Trophoblast cell (in vitro differentiated cells and primary cell): ENCODE measurements around the gene SLC25A33.
"Not testable (repeated sequence)": the region's sequence is repeated elsewhere in the genome, so short reads cannot be mapped to it uniquely, and the experiment has no call there.

ENCODE experiments used
- DNase-seq, 2 donors: peaks; one replicate each; pipeline ENCODE4 v3.0.0-alpha.2; 2016
- H2AFZ ChIP-seq: 2 replicates; pipeline ENCODE4 v1.6.1; 2013; ENCODE audit warnings: low read length, moderate library complexity, mild to moderate bottlenecking; ENCODE audit not compliant: insufficient read depth, poor library complexity
- H2AK5ac ChIP-seq: 2 replicates; pipeline ENCODE4 v1.6.1; 2013; ENCODE audit warnings: mild to moderate bottlenecking, low read length
- H2BK120ac ChIP-seq: 2 replicates; pipeline ENCODE4 v1.6.1; 2013; ENCODE audit warnings: low read length, mild to moderate bottlenecking, moderate library complexity; ENCODE audit not compliant: insufficient read depth, poor library complexity
- H2BK12ac ChIP-seq: 2 replicates; pipeline ENCODE4 v1.6.1; 2013; ENCODE audit warnings: mild to moderate bottlenecking, low read length, moderate library complexity
- H2BK5ac ChIP-seq: 2 replicates; pipeline ENCODE4 v1.6.1; 2013; ENCODE audit warnings: low read length, low read depth, moderate library complexity, mild to moderate bottlenecking; ENCODE audit not compliant: poor library complexity
- H3K14ac ChIP-seq: 2 replicates; pipeline ENCODE4 v1.6.1; 2013; ENCODE audit warnings: mild to moderate bottlenecking, low read length
- H3K18ac ChIP-seq: 2 replicates; pipeline ENCODE4 v1.6.1; 2013; ENCODE audit warnings: mild to moderate bottlenecking, low read length
- H3K23ac ChIP-seq: 2 replicates; pipeline ENCODE4 v1.6.1; 2013; ENCODE audit warnings: low read length
- H3K27ac ChIP-seq: 2 replicates; pipeline ENCODE4 v1.5.1; 2013; ENCODE audit warnings: low read depth, mild to moderate bottlenecking, inconsistent platforms, low read length, moderate library complexity
- H3K27me3 ChIP-seq: 2 replicates; pipeline ENCODE4 v1.6.1; 2013; ENCODE audit warnings: inconsistent platforms, mild to moderate bottlenecking, low read length, moderate library complexity; ENCODE audit not compliant: insufficient read depth
- H3K36me3 ChIP-seq, 2 experiments: 1 replicate in 1 of 2; 2 replicates in 1 of 2; pipeline ENCODE4 v1.6.1; 2013; ENCODE audit warnings: low read length in 2 of 2, mild to moderate bottlenecking in 2 of 2, moderate library complexity in 1 of 2; ENCODE audit not compliant: insufficient read depth in 2 of 2, control insufficient read depth in 1 of 2
- H3K4ac ChIP-seq: 2 replicates; pipeline ENCODE4 v1.6.1; 2013; ENCODE audit warnings: low read depth, mild to moderate bottlenecking, low read length, moderate library complexity
- H3K4me1 ChIP-seq, 2 experiments: 1 replicate in 1 of 2; 2 replicates in 1 of 2; pipeline ENCODE4 v1.6.1; 2013; ENCODE audit warnings: low read length in 2 of 2, mild to moderate bottlenecking in 2 of 2, moderate library complexity in 1 of 2; ENCODE audit not compliant: insufficient read depth in 2 of 2, control insufficient read depth in 1 of 2
- H3K4me2 ChIP-seq: 2 replicates; pipeline ENCODE4 v1.6.1; 2013; ENCODE audit warnings: inconsistent platforms, mild to moderate bottlenecking, low read length, moderate library complexity
- H3K4me3 ChIP-seq: 2 replicates; pipeline ENCODE4 v1.5.1; 2013; ENCODE audit warnings: mild to moderate bottlenecking, low read depth, low read length, inconsistent platforms
- H3K79me1 ChIP-seq: one replicate; pipeline ENCODE4 v1.6.1; 2013; ENCODE audit warnings: low read length
- H3K79me2 ChIP-seq: 2 replicates; pipeline ENCODE4 v1.6.1; 2013; ENCODE audit warnings: low read length, mild to moderate bottlenecking; ENCODE audit not compliant: control insufficient read depth, insufficient read depth, poor library complexity
- H3K9ac ChIP-seq: 2 replicates; pipeline ENCODE4 v1.6.1; 2013; ENCODE audit warnings: mild to moderate bottlenecking, low read length
- H3K9me3 ChIP-seq: 2 replicates; pipeline ENCODE4 v1.6.1; 2013; ENCODE audit warnings: low read depth, mild to moderate bottlenecking, control low read depth, inconsistent platforms, low read length; ENCODE audit not compliant: insufficient read depth
- H4K12ac ChIP-seq: 2 replicates; pipeline ENCODE4 v1.6.1; 2013; ENCODE audit warnings: low read depth, mild to moderate bottlenecking, low read length, moderate library complexity
- H4K8ac ChIP-seq: 2 replicates; pipeline ENCODE4 v1.6.1; 2013; ENCODE audit warnings: low read depth, mild to moderate bottlenecking, low read length, moderate library complexity
- H4K91ac ChIP-seq: one replicate; pipeline ENCODE4 v1.6.1; 2013; ENCODE audit warnings: low read depth, mild to moderate bottlenecking, low read length, moderate library complexity
- WGBS: extraction: QIAGEN DNeasy Blood & Tissue Kit; methylation state at CpG from one replicate; pipeline ENCODE4 v1.1.7; 2013; ENCODE audit warnings: missing lambda C conversion rate; ENCODE audit not compliant: insufficient read length, insufficient coverage; ENCODE audit errors: extremely low coverage; 5-methylcytosine and 5-hydroxymethylcytosine counted together

SLC25A33 gene

GRCh38 chr1:9569267-9569666, 30.0 kb downstream of the SLC25A33 start:
- no peak overlapping the region for H3K18ac ChIP-seq
- H4K91ac ChIP-seq = no peak overlapping the region
- H3K79me2 ChIP-seq = no peaks in the 10 kb centered on the region
- no peak overlapping the region for H3K14ac ChIP-seq
- H3K36me3 ChIP-seq = peaks cover 3 to 10% of the 10 kb centered on the region in 2 experiments
- no peak overlapping the region for H4K8ac ChIP-seq
- no peak overlapping the region for H3K4me2 ChIP-seq
- no peak overlapping the region for H3K27ac ChIP-seq
- WGBS = no CpG with 5 or more reads among the region's 1 CpG
- no peak overlapping the region for H3K4ac ChIP-seq
- no peak overlapping the region for H3K23ac ChIP-seq
- H3K9me3 ChIP-seq = no peaks in the 10 kb centered on the region
- no peak overlapping the region for H3K4me3 ChIP-seq
- H3K27me3 ChIP-seq = no peaks in the 10 kb centered on the region
- no peaks in the 10 kb centered on the region for H3K4me1 ChIP-seq
- DNase-seq = no peak
- no peak overlapping the region for H4K12ac ChIP-seq
- no peak overlapping the region for H3K9ac ChIP-seq
- H2BK12ac ChIP-seq = no peak overlapping the region
- no peak overlapping the region for H2BK5ac ChIP-seq
- H2AFZ ChIP-seq = no peak overlapping the region
- no peaks in the 10 kb centered on the region for H3K79me1 ChIP-seq
- no peak overlapping the region for H2BK120ac ChIP-seq
- no peak overlapping the region for H2AK5ac ChIP-seq

GRCh38 chr1:9570886-9571529, 31.7 kb downstream of the SLC25A33 start:
- H3K4me2 ChIP-seq, H3K27ac ChIP-seq, H2AK5ac ChIP-seq, H4K8ac ChIP-seq, H3K4ac ChIP-seq, H2BK5ac ChIP-seq, H3K4me1 ChIP-seq, H3K23ac ChIP-seq, H3K9me3 ChIP-seq, H3K79me2 ChIP-seq, H3K4me3 ChIP-seq, H3K27me3 ChIP-seq, H2BK12ac ChIP-seq, H2AFZ ChIP-seq, H2BK120ac ChIP-seq, H3K9ac ChIP-seq, H3K14ac ChIP-seq, H3K18ac ChIP-seq, H4K91ac ChIP-seq, H4K12ac ChIP-seq, H3K79me1 ChIP-seq: not testable (repeated sequence)
- DNase-seq = peak in 1 of 2 donors; percentile 15
- H3K36me3 ChIP-seq = peaks cover 3 to 10% of the 10 kb centered on the region in 2 experiments
- no CpG with 5 or more reads among the region's 16 CpGs for WGBS

DNA sequence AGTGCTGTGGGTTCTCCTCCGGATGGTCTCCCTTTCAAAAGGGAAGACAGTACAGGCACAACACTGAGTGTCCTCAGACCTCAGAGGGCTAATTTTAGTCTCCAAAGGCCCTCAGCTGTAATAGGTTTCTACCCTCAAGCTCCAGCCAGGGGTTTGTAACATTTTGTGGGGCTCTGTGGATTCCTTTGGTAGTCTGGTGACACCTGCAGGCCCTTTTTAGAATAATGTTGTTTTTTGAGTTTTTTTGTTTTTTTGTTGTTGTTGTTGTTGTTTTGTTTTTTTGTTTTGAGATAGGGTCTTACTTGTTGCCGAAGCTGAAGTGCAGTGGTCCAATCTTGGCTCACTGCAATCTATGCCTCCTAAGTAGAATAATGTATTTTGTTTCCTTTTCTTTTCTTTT, 34.5 kb downstream of the SLC25A33 start:
- Histone ChIP-seq H2BK5ac (peak overlapping the region; percentile 5), H3K23ac (no peak overlapping the region), H3K9ac (no peak overlapping the region), H2BK120ac (no peak overlapping the region), H3K9me3 (no peaks in the 10 kb centered on the region), H4K91ac (no peak overlapping the region), H3K14ac (no peak overlapping the region), H3K27me3 (no peaks in the 10 kb centered on the region), H3K4me2 (no peak overlapping the region), H3K27ac (no peak overlapping the region), H4K12ac (no peak overlapping the region), H3K4me1 (no peaks in the 10 kb centered on the region), H3K18ac (no peak overlapping the region), H3K4ac (no peak overlapping the region), H3K36me3 (peaks cover 8 to 9% of the 10 kb centered on the region in 2 experiments), H3K79me1 (no peaks in the 10 kb centered on the region), H2AK5ac (no peak overlapping the region), H2AFZ (no peak overlapping the region), H3K4me3 (no peak overlapping the region), H2BK12ac (no peak overlapping the region), H3K79me2 (no peaks in the 10 kb centered on the region), H4K8ac (no peak overlapping the region)
- DNase-seq = peak in 1 of 2 donors; percentile 37
- no CpG with 5 or more reads among the region's 2 CpGs for WGBS

GRCh38 chr1:9575486-9575885, 36.2 kb downstream of the SLC25A33 start:
- H2AK5ac ChIP-seq = no peak overlapping the region

More at GRCh38 chr1:9575486-9575885, 36.2 kb downstream of the SLC25A33 start:
- no peak overlapping the region for H3K14ac ChIP-seq
- H3K36me3 ChIP-seq = peaks cover 19 to 20% of the 10 kb centered on the region in 2 experiments
- no peak overlapping the region for H2BK120ac ChIP-seq
- H3K27ac ChIP-seq = no peak overlapping the region
- H3K79me2 ChIP-seq = no peaks in the 10 kb centered on the region
- H3K9me3 ChIP-seq = no peaks in the 10 kb centered on the region
- no peaks in the 10 kb centered on the region for H3K27me3 ChIP-seq
- H3K9ac ChIP-seq = no peak overlapping the region
- H2BK12ac ChIP-seq = no peak overlapping the region
- H2AFZ ChIP-seq = no peak overlapping the region
- H3K4ac ChIP-seq = no peak overlapping the region
- H3K4me1 ChIP-seq = no peaks in the 10 kb centered on the region
- no peak overlapping the region for H2BK5ac ChIP-seq
- no peak overlapping the region for H4K8ac ChIP-seq
- no peak overlapping the region for H4K12ac ChIP-seq
- no peak overlapping the region for H3K4me3 ChIP-seq
- H3K79me1 ChIP-seq = no peaks in the 10 kb centered on the region
- H3K18ac ChIP-seq = no peak overlapping the region
- WGBS = no CpG with 5 or more reads among the region's 6 CpGs
- no peak overlapping the region for H3K23ac ChIP-seq
- H4K91ac ChIP-seq = no peak overlapping the region
- H3K4me2 ChIP-seq = no peak overlapping the region
- DNase-seq = no peak
